ENCODE data around the gene ENPP7.
A peak's percentile ranks its signal among the peaks of the same experiment; 100 is the strongest.
"Not testable (repeated sequence)": the region's sequence is repeated elsewhere in the genome, so short reads cannot be mapped to it uniquely, and the experiment has no call there.

ENPP7 gene

DNA sequence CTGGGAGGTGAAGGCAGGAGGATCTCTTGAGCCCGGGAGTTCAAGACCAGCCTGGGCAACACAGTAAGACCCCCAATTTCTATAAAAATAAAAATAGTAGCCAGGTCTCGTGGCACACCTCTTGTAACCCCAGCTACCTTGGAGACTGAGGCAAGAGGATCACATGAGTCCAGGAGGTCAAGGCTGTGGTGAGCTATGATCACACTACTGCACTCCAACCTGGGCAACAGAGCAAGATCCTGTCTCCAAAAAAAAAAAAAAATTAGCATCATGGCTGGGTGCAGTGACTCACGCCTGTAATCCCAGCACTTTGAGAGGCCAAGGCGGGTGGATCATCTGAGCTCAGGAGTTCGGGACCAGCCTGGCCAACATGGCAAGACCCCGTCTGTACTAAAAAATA, 40.5 kb downstream of the ENPP7 start:
- H3K4me3 ChIP-seq (replicated peaks in 1 of 2; ENCODE audit: low read depth in 2 of 2, low read length in 2 of 2), result no peak overlapping the region
- TF ChIP-seq, protein P1, sequence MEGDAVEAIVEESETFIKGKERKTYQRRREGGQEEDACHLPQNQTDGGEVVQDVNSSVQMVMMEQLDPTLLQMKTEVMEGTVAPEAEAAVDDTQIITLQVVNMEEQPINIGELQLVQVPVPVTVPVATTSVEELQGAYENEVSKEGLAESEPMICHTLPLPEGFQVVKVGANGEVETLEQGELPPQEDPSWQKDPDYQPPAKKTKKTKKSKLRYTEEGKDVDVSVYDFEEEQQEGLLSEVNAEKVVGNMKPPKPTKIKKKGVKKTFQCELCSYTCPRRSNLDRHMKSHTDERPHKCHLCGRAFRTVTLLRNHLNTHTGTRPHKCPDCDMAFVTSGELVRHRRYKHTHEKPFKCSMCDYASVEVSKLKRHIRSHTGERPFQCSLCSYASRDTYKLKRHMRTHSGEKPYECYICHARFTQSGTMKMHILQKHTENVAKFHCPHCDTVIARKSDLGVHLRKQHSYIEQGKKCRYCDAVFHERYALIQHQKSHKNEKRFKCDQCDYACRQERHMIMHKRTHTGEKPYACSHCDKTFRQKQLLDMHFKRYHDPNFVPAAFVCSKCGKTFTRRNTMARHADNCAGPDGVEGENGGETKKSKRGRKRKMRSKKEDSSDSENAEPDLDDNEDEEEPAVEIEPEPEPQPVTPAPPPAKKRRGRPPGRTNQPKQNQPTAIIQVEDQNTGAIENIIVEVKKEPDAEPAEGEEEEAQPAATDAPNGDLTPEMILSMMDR (IDR thresholded peaks at IDR 0.05; ENCODE audit: low read depth, low read length), result no peak
- no peak for DNase-seq (ENCODE audit: low read depth in 2 of 2)

DNA sequence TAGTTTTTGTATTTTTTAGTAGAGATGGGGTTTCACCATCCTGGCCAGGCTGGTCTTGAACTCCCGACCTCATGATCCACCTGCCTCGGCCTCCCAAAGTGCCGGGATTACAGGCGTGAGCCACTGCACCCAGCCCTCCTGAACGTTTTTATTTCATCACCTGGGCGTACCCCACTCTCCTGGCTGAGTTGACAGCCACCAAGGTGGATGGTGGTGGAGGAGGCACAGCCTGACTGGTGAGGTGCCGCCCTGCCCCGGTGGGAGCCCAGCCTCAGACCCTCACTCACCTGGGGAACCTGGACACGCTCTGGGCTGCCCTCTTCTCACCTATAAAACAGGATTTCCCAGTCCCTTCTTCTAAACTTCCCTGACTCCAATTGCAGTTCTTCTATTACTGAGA, 42.0 kb downstream of the ENPP7 start:
- DNase-seq (ENCODE audit: low read depth in 2 of 2); H3K4me3 ChIP-seq (replicated peaks in 1 of 2; ENCODE audit: low read depth in 2 of 2, low read length in 2 of 2): not testable (repeated sequence)

DNA sequence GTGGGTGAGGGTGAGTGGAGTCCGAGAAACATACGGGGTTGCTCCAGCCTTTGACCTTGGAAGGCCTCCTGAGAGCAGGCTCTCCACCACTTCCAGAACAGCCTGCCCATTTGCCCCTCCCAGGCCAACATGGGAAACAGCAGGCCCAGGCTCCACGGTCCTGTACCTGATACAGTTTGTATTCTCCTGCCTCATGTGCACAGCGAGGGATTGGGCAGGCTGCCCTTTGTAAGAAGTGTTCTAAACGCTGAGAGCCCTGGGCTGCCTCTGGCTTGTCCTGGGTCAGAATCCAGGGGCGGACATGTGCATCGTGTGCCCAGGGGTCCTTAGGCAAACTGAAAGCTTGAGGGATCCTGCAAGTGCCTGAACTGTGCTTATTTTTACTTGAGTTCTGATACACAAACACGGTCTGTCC, 43.8 kb downstream of the ENPP7 start:
- no peak overlapping the region for H3K4me3 ChIP-seq (replicated peaks in 1 of 2; ENCODE audit: low read depth in 2 of 2, low read length in 2 of 2)
- DNase-seq (ENCODE audit: low read depth in 2 of 2), result no peak
- TF ChIP-seq, protein P1 (IDR thresholded peaks at IDR 0.05; ENCODE audit: low read depth, low read length), result no peak

DNA sequence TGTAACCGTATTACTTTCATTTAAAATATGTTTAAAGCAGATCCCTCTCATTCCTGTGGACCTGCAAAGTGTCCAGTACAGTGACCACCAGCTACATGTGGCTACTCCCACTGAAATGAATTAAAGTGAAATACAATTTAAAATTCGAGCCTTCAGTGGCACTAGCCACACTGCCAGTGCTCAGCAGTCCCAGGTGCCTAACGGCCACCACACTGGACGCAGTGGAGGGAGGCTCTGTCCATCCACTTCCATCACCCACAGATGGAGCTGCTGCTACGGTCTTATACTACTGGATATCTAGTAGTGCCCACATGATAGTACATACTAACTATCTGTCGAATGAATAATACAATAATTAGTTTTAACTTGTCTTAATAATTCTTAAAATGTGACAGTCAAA, 44.9 kb downstream of the ENPP7 start:
- TF ChIP-seq, protein P1 (IDR thresholded peaks at IDR 0.05; ENCODE audit: low read depth, low read length), result no peak
- H3K4me3 ChIP-seq (replicated peaks in 1 of 2; ENCODE audit: low read depth in 2 of 2, low read length in 2 of 2), result no peak overlapping the region
- no peak for DNase-seq (ENCODE audit: low read depth in 2 of 2)

DNA sequence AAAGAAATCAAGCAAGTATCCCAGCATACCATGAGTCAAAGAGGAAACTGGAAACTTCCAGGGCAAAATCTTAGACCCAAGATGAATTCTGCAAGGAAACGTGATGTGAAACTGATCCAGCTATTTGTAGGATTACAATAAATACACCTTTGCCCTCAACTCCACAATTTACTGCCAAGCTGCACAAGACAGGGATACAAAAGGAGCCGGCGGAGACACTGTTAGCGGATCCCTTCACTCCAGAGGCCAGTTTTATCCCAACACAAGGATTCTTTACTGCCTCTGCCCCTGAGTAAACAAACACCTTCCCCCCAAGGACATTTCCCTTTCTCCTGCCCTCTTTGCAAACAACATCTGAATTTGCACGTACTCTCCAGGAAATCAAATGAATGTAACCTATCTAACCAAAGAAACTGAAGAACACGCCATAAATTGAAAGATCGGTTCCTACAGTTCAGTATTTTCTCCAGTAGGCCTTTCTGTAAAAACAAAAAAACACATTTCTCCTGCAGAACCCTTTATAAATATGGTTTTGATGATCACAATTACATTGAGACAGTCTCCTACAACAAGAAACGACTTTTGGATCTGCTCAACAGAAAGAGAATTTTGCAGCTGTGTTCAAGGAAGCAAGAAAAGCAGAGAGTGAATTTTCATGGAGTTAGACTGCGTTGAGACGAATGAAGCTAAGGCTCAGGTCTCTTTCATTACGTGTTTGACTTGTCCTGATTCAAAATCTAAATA, 45.8 kb downstream of the ENPP7 start:
- TF ChIP-seq, protein P1 (IDR thresholded peaks at IDR 0.05; ENCODE audit: low read depth, low read length), result no peak
- H3K4me3 ChIP-seq (replicated peaks in 1 of 2; ENCODE audit: low read depth in 2 of 2, low read length in 2 of 2), result no peak overlapping the region
- no peak for DNase-seq (ENCODE audit: low read depth in 2 of 2)

DNA sequence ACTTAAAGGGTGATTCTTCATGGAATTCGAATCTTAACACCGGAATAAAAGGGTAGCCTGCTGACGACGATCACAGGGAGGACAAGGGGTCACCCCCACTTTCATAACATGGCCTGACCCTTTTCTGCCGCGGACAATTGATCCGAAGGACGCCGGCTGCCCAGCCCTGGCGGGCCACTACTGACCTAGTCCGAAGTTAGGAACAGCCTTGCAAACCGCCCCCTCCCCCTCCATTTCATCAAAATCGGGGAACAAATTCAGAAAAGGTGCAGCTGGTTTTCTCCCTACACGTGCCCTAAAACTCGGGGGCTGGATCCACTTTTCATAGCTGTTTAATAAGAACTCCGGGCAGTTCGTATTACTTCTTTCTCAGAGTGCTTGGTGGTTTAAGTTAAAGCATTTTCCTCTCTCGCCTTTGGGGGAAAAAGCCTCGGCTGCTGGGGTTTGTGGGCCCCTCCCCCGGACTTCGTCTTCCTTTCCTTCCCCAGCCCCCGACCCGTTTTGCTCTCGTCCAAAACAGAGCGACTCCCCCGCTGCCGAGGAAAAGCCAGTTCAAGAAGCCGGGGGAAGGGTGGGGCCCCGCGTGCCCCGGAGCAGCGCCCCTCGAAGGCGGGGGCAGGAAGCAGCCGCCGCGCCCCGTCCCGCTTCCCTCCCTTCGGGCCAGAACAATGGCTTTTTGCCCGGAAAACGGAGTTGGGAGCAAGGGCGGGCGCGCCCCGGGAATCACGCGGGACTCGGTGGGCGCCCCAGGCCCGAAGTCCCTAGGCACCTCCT, 46.6 kb downstream of the ENPP7 start:
- peak overlapping the region; percentile 40 to 55 for H3K4me3 ChIP-seq (replicated peaks in 1 of 2; ENCODE audit: low read depth in 2 of 2, low read length in 2 of 2)
- DNase-seq (ENCODE audit: low read depth in 2 of 2), result peak; percentile 54 to 66
- TF ChIP-seq, protein P1 (IDR thresholded peaks at IDR 0.05; ENCODE audit: low read depth, low read length), result peak; percentile 4

DNA sequence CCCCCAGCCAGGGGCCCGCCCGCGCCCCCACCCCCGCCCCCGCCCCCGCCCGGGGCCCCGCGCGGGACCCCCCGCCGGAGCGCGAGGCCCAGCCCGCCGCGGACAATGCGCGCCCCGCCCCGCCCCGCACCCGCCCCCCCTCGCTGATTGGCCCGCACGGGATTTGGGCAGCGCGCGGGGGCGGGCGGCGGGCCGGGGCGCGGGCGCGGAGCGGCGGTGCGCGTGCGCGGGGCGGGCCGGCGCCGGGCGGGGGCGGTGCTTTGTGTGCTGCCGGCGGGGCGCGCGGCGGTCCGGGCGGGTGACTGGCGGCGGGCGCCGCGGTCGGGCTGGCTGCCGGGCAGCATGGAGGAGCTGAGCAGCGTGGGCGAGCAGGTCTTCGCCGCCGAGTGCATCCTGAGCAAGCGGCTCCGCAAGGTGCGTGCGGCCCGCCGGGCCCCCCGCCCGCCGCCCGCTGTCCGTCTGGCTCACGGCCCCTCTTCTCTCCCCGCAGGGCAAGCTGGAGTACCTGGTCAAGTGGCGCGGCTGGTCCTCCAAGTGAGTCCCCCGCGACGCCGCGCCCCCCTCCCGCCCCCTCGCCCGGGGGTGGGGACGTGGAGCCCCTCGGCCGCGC, 47.3 kb downstream of the ENPP7 start, which contains the start of gene CBX2:
CBX2 (plus strand) TSS at position 255 of the 610 bp plus-strand sequence; CDS start at position 343, 88 bp downstream.
- peak within 1 kb of the TSS; percentile 40 to 64 for H3K4me3 ChIP-seq (replicated peaks in 1 of 2; ENCODE audit: low read depth in 2 of 2, low read length in 2 of 2)
- TF ChIP-seq, protein P1 (IDR thresholded peaks at IDR 0.05; ENCODE audit: low read depth, low read length), result no peak
- peak; percentile 55 to 72 for DNase-seq (ENCODE audit: low read depth in 2 of 2)
